GM21619 (cell line): ENCODE data around the gene NAALADL2.
"Not testable (repeated sequence)": the region's sequence is repeated elsewhere in the genome, so short reads cannot be mapped to it uniquely, and the experiment has no call there.

Experiments used
- ATAC-seq: cut with Tn5 transposase; IDR thresholded peaks from one replicate; pipeline ENCODE4 v1.9.1; 2021; ENCODE audit not compliant: unreplicated experiment

NAALADL2 gene

GRCh38 chr3:175728566-175728965, 869.4 kb downstream of the NAALADL2 start:
- no peak for ATAC-seq

GRCh38 chr3:175729466-175729865, 870.3 kb downstream of the NAALADL2 start:
- ATAC-seq, result no peak

GRCh38 chr3:175731543-175731942, 872.4 kb downstream of the NAALADL2 start:
- ATAC-seq, result no peak

GRCh38 chr3:175732017-175732416, 872.9 kb downstream of the NAALADL2 start:
- ATAC-seq, result no peak

GRCh38 chr3:175735866-175736265, 876.7 kb downstream of the NAALADL2 start:
- no peak for ATAC-seq

- ATAC-seq, result no peak
Measured at GRCh38 chr3:175737646-175738572, 878.8 kb downstream of the NAALADL2 start.

GRCh38 chr3:175741951-175742350, 882.8 kb downstream of the NAALADL2 start:
- no peak for ATAC-seq

GRCh38 chr3:175743733-175744400, 884.7 kb downstream of the NAALADL2 start:
- ATAC-seq, result no peak

GRCh38 chr3:175746308-175746707, 887.2 kb downstream of the NAALADL2 start:
- ATAC-seq, result no peak

GRCh38 chr3:175748087-175748730, 889.1 kb downstream of the NAALADL2 start:
- ATAC-seq, result no peak

- ATAC-seq, result no peak
Measured at GRCh38 chr3:175749981-175750380, 890.8 kb downstream of the NAALADL2 start.

- ATAC-seq, result no peak
Measured at GRCh38 chr3:175751089-175751488, 892.0 kb downstream of the NAALADL2 start.

- no peak for ATAC-seq
Measured at GRCh38 chr3:175763948-175764347, 904.8 kb downstream of the NAALADL2 start.

GRCh38 chr3:175764722-175765121, 905.6 kb downstream of the NAALADL2 start:
- ATAC-seq, result no peak

GRCh38 chr3:175770426-175770825, 911.3 kb downstream of the NAALADL2 start:
- no peak for ATAC-seq

GRCh38 chr3:175777495-175777894, 918.4 kb downstream of the NAALADL2 start:
- ATAC-seq, result no peak

GRCh38 chr3:175777965-175778364, 918.8 kb downstream of the NAALADL2 start:
- no peak for ATAC-seq

- ATAC-seq, result no peak
Measured at GRCh38 chr3:175778994-175779393, 919.9 kb downstream of the NAALADL2 start.

GRCh38 chr3:175787109-175787508, 928.0 kb downstream of the NAALADL2 start:
- ATAC-seq, result not testable (repeated sequence)

- ATAC-seq, result no peak
Measured at GRCh38 chr3:175792245-175792644, 933.1 kb downstream of the NAALADL2 start.

- no peak for ATAC-seq
Measured at GRCh38 chr3:175798326-175798725, 939.2 kb downstream of the NAALADL2 start.

GRCh38 chr3:175805825-175806224, 946.7 kb downstream of the NAALADL2 start:
- no peak for ATAC-seq
